HL-60 (cell line): ENCODE measurements around the gene PAGE4.

Experiments used
- DNase-seq, 2 experiments: peaks; one replicate each; pipeline ENCODE4 v3.0.0-alpha.2; 2010 to 2020; ENCODE audit warnings: low read depth in 1 of 2, low spot score in 1 of 2
- H3K27ac ChIP-seq: fragments of 250-450 bp; sonication (Bioruptor Pico); replicated peaks from 2 replicates; pipeline ENCODE4 v1.5.1; 2020; ENCODE audit warnings: mild to moderate bottlenecking, moderate library complexity
- H3K27me3 ChIP-seq: fragments of 250-450 bp; sonication (Bioruptor Pico); 2 replicates; pipeline ENCODE4 v1.5.1; 2021; ENCODE audit warnings: mild to moderate bottlenecking, moderate library complexity; ENCODE audit not compliant: insufficient read depth, poor library complexity, severe bottlenecking
- H3K4me3 ChIP-seq: replicated peaks from 2 replicates; pipeline ENCODE4 v1.5.1; 2011; ENCODE audit warnings: mild to moderate bottlenecking, control low read depth, low read length; ENCODE audit not compliant: insufficient read depth
- CTCF ChIP-seq: IDR thresholded peaks from one replicate; pipeline ENCODE4 v1.5.1; 2011; ENCODE audit warnings: low read length, control low read depth, inconsistent platforms; ENCODE audit not compliant: insufficient read depth
- GABPA ChIP-seq: IDR thresholded peaks from 2 replicates; pipeline ENCODE4 v1.6.1; 2012; ENCODE audit warnings: low read depth
- POLR2AphosphoS5 ChIP-seq: IDR thresholded peaks from 2 replicates; pipeline ENCODE4 v1.6.1; 2012; ENCODE audit warnings: low read depth
- SPI1 ChIP-seq: IDR thresholded peaks from 2 replicates; pipeline ENCODE4 v1.6.1; 2012; ENCODE audit warnings: low read depth, mild to moderate bottlenecking, borderline replicate concordance
- TF ChIP-seq, protein P1 (sequence below): IDR thresholded peaks from 2 replicates; pipeline ENCODE4 v1.6.1; 2012; ENCODE audit warnings: low read depth; ENCODE audit not compliant: insufficient replicate concordance

Gene PAGE4

DNA sequence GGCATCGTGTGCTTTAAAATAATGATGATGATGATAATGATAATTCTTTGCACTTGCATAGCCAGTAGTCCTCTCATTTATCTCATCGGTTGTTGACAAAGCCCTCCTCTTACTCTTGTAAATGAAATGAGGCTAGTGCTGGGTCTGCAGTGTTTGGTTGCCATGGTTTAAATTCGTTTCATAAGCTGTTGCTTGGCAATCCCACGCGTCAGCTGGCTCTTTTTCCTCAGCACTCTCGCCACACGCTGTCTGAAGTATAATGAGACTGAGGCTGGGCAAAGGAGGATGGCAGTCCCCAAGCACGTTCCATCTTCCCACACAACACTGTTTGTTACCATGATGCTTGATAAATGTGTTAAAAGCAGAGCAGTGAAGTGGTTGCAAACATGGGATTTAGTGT, 15.5 kb downstream of the PAGE4 start:
- TF ChIP-seq CTCF (no peak), POLR2AphosphoS5 (no peak), SPI1 (no peak), GABPA (no peak)
- TF ChIP-seq, protein P1, sequence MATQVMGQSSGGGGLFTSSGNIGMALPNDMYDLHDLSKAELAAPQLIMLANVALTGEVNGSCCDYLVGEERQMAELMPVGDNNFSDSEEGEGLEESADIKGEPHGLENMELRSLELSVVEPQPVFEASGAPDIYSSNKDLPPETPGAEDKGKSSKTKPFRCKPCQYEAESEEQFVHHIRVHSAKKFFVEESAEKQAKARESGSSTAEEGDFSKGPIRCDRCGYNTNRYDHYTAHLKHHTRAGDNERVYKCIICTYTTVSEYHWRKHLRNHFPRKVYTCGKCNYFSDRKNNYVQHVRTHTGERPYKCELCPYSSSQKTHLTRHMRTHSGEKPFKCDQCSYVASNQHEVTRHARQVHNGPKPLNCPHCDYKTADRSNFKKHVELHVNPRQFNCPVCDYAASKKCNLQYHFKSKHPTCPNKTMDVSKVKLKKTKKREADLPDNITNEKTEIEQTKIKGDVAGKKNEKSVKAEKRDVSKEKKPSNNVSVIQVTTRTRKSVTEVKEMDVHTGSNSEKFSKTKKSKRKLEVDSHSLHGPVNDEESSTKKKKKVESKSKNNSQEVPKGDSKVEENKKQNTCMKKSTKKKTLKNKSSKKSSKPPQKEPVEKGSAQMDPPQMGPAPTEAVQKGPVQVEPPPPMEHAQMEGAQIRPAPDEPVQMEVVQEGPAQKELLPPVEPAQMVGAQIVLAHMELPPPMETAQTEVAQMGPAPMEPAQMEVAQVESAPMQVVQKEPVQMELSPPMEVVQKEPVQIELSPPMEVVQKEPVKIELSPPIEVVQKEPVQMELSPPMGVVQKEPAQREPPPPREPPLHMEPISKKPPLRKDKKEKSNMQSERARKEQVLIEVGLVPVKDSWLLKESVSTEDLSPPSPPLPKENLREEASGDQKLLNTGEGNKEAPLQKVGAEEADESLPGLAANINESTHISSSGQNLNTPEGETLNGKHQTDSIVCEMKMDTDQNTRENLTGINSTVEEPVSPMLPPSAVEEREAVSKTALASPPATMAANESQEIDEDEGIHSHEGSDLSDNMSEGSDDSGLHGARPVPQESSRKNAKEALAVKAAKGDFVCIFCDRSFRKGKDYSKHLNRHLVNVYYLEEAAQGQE: no peak
- no peak overlapping the region for H3K27ac ChIP-seq
- H3K27me3 ChIP-seq: no peaks in the 10 kb centered on the region
- no peak overlapping the region for H3K4me3 ChIP-seq
- DNase-seq: no peak

- Histone ChIP-seq H3K27ac (no peak overlapping the region), H3K4me3 (no peak overlapping the region), H3K27me3 (no peaks in the 10 kb centered on the region)
- no peak for DNase-seq
- TF ChIP-seq POLR2AphosphoS5 (no peak), CTCF (no peak), GABPA (no peak), SPI1 (no peak)
- TF ChIP-seq, protein P1: no peak
These were observed 16.7 kb downstream of the PAGE4 start for GRCh38 chrX:49845701-49846403.

DNA sequence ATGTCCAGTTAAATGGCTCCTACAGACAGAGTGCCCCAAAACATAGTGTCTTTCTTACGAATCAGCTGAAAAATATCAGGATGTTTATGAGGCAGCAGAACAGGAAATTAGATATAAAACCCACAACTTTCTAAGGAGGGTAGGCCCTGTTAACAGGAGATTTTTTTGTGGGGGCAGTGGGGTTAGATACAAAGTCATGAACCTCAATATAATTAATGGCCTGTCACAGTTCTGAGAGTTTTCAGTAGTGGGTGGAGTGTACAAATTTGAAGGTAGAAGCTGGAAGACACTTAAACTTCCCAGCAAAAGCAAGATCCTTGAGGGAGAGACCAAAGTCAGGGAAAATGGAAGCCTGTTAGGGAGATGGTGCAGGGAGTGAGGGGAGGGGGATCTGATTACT, 17.4 kb downstream of the PAGE4 start:
- no peak for DNase-seq
- TF ChIP-seq CTCF: no peak
- H3K27ac ChIP-seq: no peak overlapping the region
- H3K4me3 ChIP-seq: no peak overlapping the region
- no peaks in the 10 kb centered on the region for H3K27me3 ChIP-seq

- no peaks in the 10 kb centered on the region for H3K27me3 ChIP-seq
- no peak for DNase-seq
- H3K27ac ChIP-seq: no peak overlapping the region
- H3K4me3 ChIP-seq: no peak overlapping the region
- no peak for TF ChIP-seq POLR2AphosphoS5
- no peak for TF ChIP-seq SPI1
- TF ChIP-seq GABPA: no peak
- TF ChIP-seq, protein P1: no peak
- no peak for TF ChIP-seq CTCF
These were observed 19.2 kb downstream of the PAGE4 start for GRCh38 chrX:49848275-49848674.
